CMK (cell line): ENCODE data around the gene USH2A.

Experiments used
- DNase-seq: peaks from one replicate; pipeline ENCODE4 v3.0.0-alpha.2; 2010; ENCODE audit warnings: low read depth

The USH2A gene

GRCh38 chr1:215865060-215865459 is 558.2 kb downstream of the USH2A start:
- DNase-seq = no peak

- no peak for DNase-seq
These were observed 559.5 kb downstream of the USH2A start for GRCh38 chr1:215863796-215864195.

GRCh38 chr1:215860833-215861232 is 562.4 kb downstream of the USH2A start:
- DNase-seq = no peak

- DNase-seq = no peak
These were observed 565.9 kb downstream of the USH2A start for GRCh38 chr1:215857317-215857716.

GRCh38 chr1:215845234-215845891 is 577.9 kb downstream of the USH2A start:
- no peak for DNase-seq

- no peak for DNase-seq
These were observed 578.5 kb downstream of the USH2A start for GRCh38 chr1:215844777-215845176.

GRCh38 chr1:215844266-215844665 is 579.0 kb downstream of the USH2A start:
- no peak for DNase-seq

- no peak for DNase-seq
These were observed 580.3 kb downstream of the USH2A start for GRCh38 chr1:215842905-215843304.

GRCh38 chr1:215835951-215836350 is 587.3 kb downstream of the USH2A start:
- no peak for DNase-seq

- no peak for DNase-seq
These were observed 589.1 kb downstream of the USH2A start for GRCh38 chr1:215833941-215834729.

- no peak for DNase-seq
These were observed 592.9 kb downstream of the USH2A start for GRCh38 chr1:215830226-215830810.

- no peak for DNase-seq
These were observed 598.2 kb downstream of the USH2A start for GRCh38 chr1:215825056-215825455.

GRCh38 chr1:215824245-215824644 is 599.0 kb downstream of the USH2A start:
- no peak for DNase-seq

GRCh38 chr1:215819114-215819513 is 604.1 kb downstream of the USH2A start:
- no peak for DNase-seq

GRCh38 chr1:215807911-215808436 is 615.3 kb downstream of the USH2A start:
- no peak for DNase-seq

GRCh38 chr1:215807218-215807617 is 616.0 kb downstream of the USH2A start:
- DNase-seq = no peak

- no peak for DNase-seq
These were observed 625.4 kb downstream of the USH2A start for GRCh38 chr1:215797859-215798258.

GRCh38 chr1:215794156-215794555 is 629.1 kb downstream of the USH2A start:
- no peak for DNase-seq

GRCh38 chr1:215793180-215793579 is 630.1 kb downstream of the USH2A start:
- no peak for DNase-seq

- no peak for DNase-seq
These were observed 630.8 kb downstream of the USH2A start for GRCh38 chr1:215792446-215792845.

- no peak for DNase-seq
These were observed 633.3 kb downstream of the USH2A start for GRCh38 chr1:215789981-215790380.

- DNase-seq = no peak
These were observed 636.3 kb downstream of the USH2A start for GRCh38 chr1:215786997-215787396.

- no peak for DNase-seq
These were observed 642.6 kb downstream of the USH2A start for GRCh38 chr1:215780641-215781040.
